Astrocyte (in vitro differentiated cells and primary cell): Measurements from ENCODE around the gene UBE2E2. TPM values are rescaled to one million over a fixed set of nuclear protein-coding genes. Genes with fewer than 3 reads are reported as not detected.
A peak's percentile ranks its signal among the peaks of the same experiment; 100 is the strongest.

Source experiments
- DNase-seq: peaks from one replicate; pipeline ENCODE4 v3.0.0-alpha.2; 2010; ENCODE audit warnings: low read depth
- FAIRE-seq: peaks from 2 replicates; lab custom pipeline; 2011; peaks lifted over from hg19 to GRCh38; lab: Jason Lieb, UNC
- H2AFZ ChIP-seq: 2 replicates; pipeline ENCODE4 v1.6.0; 2012; ENCODE audit warnings: low read depth, low read length, inconsistent platforms
- H3K27ac ChIP-seq: 2 replicates; pipeline ENCODE4 v1.5.1; 2011; ENCODE audit warnings: low read depth, low read length, inconsistent platforms
- H3K27me3 ChIP-seq: 2 replicates; pipeline ENCODE4 v1.6.0; 2011; ENCODE audit warnings: low read length, inconsistent platforms; ENCODE audit not compliant: insufficient read depth
- H3K36me3 ChIP-seq: 2 replicates; pipeline ENCODE4 v1.5.1; 2011; ENCODE audit warnings: low read length, inconsistent platforms; ENCODE audit not compliant: insufficient read depth
- H3K4me1 ChIP-seq: 2 replicates; pipeline ENCODE4 v1.5.1; 2011; ENCODE audit warnings: low read length, inconsistent platforms; ENCODE audit not compliant: insufficient read depth
- H3K4me2 ChIP-seq: 2 replicates; pipeline ENCODE4 v1.6.0; 2012; ENCODE audit warnings: low read length, inconsistent platforms
- H3K4me3 ChIP-seq: 2 replicates; pipeline ENCODE4 v1.5.1; 2011; ENCODE audit warnings: low read depth, mild to moderate bottlenecking, low read length, inconsistent platforms; ENCODE audit not compliant: insufficient read depth
- H3K79me2 ChIP-seq: 2 replicates; pipeline ENCODE4 v1.6.0; 2012; ENCODE audit warnings: mild to moderate bottlenecking, low read length, inconsistent platforms; ENCODE audit not compliant: insufficient read depth
- H3K9ac ChIP-seq: 2 replicates; pipeline ENCODE4 v1.6.0; 2012; ENCODE audit warnings: mild to moderate bottlenecking, low read length, inconsistent platforms
- H3K9me3 ChIP-seq: 2 replicates; pipeline ENCODE4 v1.5.1; 2012; ENCODE audit warnings: low read depth, mild to moderate bottlenecking, low read length, inconsistent platforms; ENCODE audit not compliant: insufficient read depth
- H4K20me1 ChIP-seq: 2 replicates; pipeline ENCODE4 v1.6.0; 2012; ENCODE audit warnings: low read length, inconsistent platforms; ENCODE audit not compliant: insufficient read depth
- H3K27ac Mint-ChIP-seq: one replicate; pipeline ENCODE4 v1.8.0; 2021; ENCODE audit warnings: mild to moderate bottlenecking, mixed read lengths; ENCODE audit not compliant: unreplicated experiment
- H3K27me3 Mint-ChIP-seq: one replicate; pipeline ENCODE4 v1.8.0; 2021; ENCODE audit warnings: low read depth, mixed read lengths; ENCODE audit not compliant: unreplicated experiment
- H3K36me3 Mint-ChIP-seq: one replicate; pipeline ENCODE4 v1.8.0; 2021; ENCODE audit warnings: low read depth, mixed read lengths; ENCODE audit not compliant: unreplicated experiment
- H3K4me1 Mint-ChIP-seq: one replicate; pipeline ENCODE4 v1.8.0; 2021; ENCODE audit warnings: low read depth, mixed read lengths; ENCODE audit not compliant: unreplicated experiment
- H3K4me3 Mint-ChIP-seq: one replicate; pipeline ENCODE4 v1.8.0; 2021; ENCODE audit warnings: mild to moderate bottlenecking, moderate library complexity, mixed read lengths; ENCODE audit not compliant: unreplicated experiment
- H3K9me3 Mint-ChIP-seq: one replicate; pipeline ENCODE4 v1.8.0; 2021; ENCODE audit warnings: mild to moderate bottlenecking, mixed read lengths; ENCODE audit not compliant: unreplicated experiment
- EZH2 ChIP-seq: IDR thresholded peaks from 2 replicates; pipeline ENCODE4 v1.6.1; 2012; ENCODE audit warnings: mild to moderate bottlenecking, low read length, inconsistent platforms; ENCODE audit not compliant: insufficient read depth
- total RNA-seq: library from RNA; stranded (reverse); gene quantifications from 2 replicates; pipeline ENCODE4 v1.2.1, GENCODE V29; 2021
- TF ChIP-seq, protein P1 (sequence below): IDR thresholded peaks from 2 replicates; pipeline ENCODE4 v1.5.1; 2011; ENCODE audit warnings: low read depth, mild to moderate bottlenecking, inconsistent platforms, low read length, moderate library complexity; ENCODE audit not compliant: insufficient read depth

UBE2E2 gene
- total RNA-seq, 1 donor from 2014 or later = 89.8 TPM

DNA sequence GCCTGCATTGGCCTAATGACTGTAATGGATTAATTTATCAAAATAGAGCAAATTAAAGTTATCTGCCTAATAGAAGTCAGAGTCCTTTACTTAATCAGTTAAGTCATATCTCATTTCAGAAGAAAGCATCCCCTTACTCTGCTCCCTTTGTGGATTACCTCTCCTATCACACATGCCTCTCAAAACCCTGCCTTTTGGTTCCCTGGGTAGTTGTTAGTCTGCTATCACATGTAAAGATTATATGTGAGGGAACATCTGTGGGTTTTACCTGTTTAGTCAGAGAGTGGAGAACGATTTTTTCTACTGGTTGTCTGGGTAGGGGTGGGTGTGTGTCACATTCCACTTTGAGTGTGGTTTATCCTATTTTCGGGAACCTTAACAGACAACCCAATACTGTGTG, 16.4 kb downstream of the UBE2E2 start:
- Histone ChIP-seq H3K27ac (no peak overlapping the region), H3K36me3 (no peaks in the 10 kb centered on the region), H3K79me2 (peaks cover 38% of the 10 kb centered on the region), H4K20me1 (peaks cover 49% of the 10 kb centered on the region), H3K4me1 (peaks cover 8% of the 10 kb centered on the region), H3K4me2 (no peak overlapping the region), H3K9ac (no peak overlapping the region), H3K9me3 (no peaks in the 10 kb centered on the region), H2AFZ (no peak overlapping the region), H3K27me3 (no peaks in the 10 kb centered on the region), H3K4me3 (no peak overlapping the region)
- no peak for DNase-seq
- H3K9me3 Mint-ChIP-seq = peaks cover 2% of the 10 kb centered on the region
- H3K36me3 Mint-ChIP-seq = peaks cover 2% of the 10 kb centered on the region
- H3K27me3 Mint-ChIP-seq = no peaks in the 10 kb centered on the region
- no peak overlapping the region for H3K27ac Mint-ChIP-seq
- FAIRE-seq = no peak
- TF ChIP-seq EZH2 = no peak
- TF ChIP-seq, protein P1, sequence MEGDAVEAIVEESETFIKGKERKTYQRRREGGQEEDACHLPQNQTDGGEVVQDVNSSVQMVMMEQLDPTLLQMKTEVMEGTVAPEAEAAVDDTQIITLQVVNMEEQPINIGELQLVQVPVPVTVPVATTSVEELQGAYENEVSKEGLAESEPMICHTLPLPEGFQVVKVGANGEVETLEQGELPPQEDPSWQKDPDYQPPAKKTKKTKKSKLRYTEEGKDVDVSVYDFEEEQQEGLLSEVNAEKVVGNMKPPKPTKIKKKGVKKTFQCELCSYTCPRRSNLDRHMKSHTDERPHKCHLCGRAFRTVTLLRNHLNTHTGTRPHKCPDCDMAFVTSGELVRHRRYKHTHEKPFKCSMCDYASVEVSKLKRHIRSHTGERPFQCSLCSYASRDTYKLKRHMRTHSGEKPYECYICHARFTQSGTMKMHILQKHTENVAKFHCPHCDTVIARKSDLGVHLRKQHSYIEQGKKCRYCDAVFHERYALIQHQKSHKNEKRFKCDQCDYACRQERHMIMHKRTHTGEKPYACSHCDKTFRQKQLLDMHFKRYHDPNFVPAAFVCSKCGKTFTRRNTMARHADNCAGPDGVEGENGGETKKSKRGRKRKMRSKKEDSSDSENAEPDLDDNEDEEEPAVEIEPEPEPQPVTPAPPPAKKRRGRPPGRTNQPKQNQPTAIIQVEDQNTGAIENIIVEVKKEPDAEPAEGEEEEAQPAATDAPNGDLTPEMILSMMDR = no peak
- peaks cover 22% of the 10 kb centered on the region for H3K4me1 Mint-ChIP-seq
- H3K4me3 Mint-ChIP-seq = no peak overlapping the region

GRCh38 chr3:23221136-23221535, 18.0 kb downstream of the UBE2E2 start:
- Histone ChIP-seq H3K27me3 (no peaks in the 10 kb centered on the region), H3K9ac (no peak overlapping the region), H2AFZ (no peak overlapping the region), H4K20me1 (peaks cover 50% of the 10 kb centered on the region), H3K4me3 (no peak overlapping the region), H3K79me2 (peaks cover 53% of the 10 kb centered on the region), H3K36me3 (no peaks in the 10 kb centered on the region), H3K4me2 (no peak overlapping the region), H3K9me3 (no peaks in the 10 kb centered on the region), H3K4me1 (peaks cover 8% of the 10 kb centered on the region), H3K27ac (no peak overlapping the region)
- peaks cover 21% of the 10 kb centered on the region for H3K4me1 Mint-ChIP-seq
- H3K4me3 Mint-ChIP-seq = no peak overlapping the region
- H3K9me3 Mint-ChIP-seq = peaks cover 2% of the 10 kb centered on the region
- H3K36me3 Mint-ChIP-seq = peaks cover 2% of the 10 kb centered on the region
- no peaks in the 10 kb centered on the region for H3K27me3 Mint-ChIP-seq
- no peak overlapping the region for H3K27ac Mint-ChIP-seq
- TF ChIP-seq EZH2 = no peak
- TF ChIP-seq, protein P1 = no peak
- DNase-seq (no peak), FAIRE-seq (no peak)

GRCh38 chr3:23232016-23232415, 28.9 kb downstream of the UBE2E2 start:
- no peak overlapping the region for H3K4me3 ChIP-seq
- peaks cover 81% of the 10 kb centered on the region for H3K79me2 ChIP-seq
- H4K20me1 ChIP-seq = peaks cover 68% of the 10 kb centered on the region
- Mint-ChIP-seq H3K4me1 (peaks cover 20% of the 10 kb centered on the region), H3K9me3 (no peaks in the 10 kb centered on the region), H3K36me3 (peaks cover 2% of the 10 kb centered on the region), H3K4me3 (no peak overlapping the region), H3K27ac (no peak overlapping the region), H3K27me3 (no peaks in the 10 kb centered on the region)
- H3K4me1 ChIP-seq = no peaks in the 10 kb centered on the region
- TF ChIP-seq, protein P1 = no peak
- TF ChIP-seq EZH2 = no peak
- no peak overlapping the region for H3K9ac ChIP-seq
- DNase-seq = peak; percentile 13
- no peaks in the 10 kb centered on the region for H3K27me3 ChIP-seq
- H3K4me2 ChIP-seq = no peak overlapping the region
- no peak overlapping the region for H3K27ac ChIP-seq
- no peaks in the 10 kb centered on the region for H3K36me3 ChIP-seq
- no peak for FAIRE-seq
- no peak overlapping the region for H2AFZ ChIP-seq
- no peaks in the 10 kb centered on the region for H3K9me3 ChIP-seq
